Fibroblast of upper back skin (primary cell): ENCODE measurements around the gene SPRED2.

ENCODE experiments used
- DNase-seq: peaks from one replicate; pipeline ENCODE4 v3.0.0-alpha.2; 2013

The SPRED2 gene

DNA sequence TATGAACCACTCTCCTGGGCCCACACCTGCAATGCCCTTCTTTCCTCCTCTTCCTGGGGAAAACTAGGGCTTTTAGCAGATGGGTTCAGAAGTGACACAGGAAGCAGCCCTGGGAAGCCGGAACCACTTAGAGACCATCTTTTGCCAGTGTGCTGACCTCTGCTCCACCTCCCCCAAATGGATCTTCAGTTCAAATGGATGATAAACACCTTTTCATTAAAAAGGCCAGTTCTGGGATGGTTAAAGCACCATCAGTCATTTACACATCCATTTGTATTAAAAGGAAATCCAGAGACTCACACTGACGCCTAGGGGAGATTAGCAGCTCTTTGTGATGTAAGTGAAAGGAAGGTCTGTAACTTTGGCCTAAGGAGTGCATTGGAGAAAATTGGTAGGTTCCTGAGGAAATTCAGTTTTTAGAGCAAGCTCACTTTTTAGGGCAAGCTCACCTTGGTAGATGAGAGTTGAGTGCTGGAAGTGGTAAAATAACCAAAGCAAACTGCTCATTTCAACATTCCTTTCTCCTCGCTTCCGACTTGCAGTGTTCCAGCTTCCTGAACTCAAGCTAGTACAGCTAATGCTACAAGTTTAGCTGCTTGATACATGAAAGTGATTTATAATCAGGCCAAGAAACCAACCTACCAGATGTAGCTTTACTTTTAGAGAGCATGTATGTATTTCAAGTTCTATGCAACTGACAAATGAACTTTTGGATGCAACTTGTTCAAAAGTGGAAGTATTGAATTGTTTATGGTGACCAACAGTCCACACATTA, 157.1 kb downstream of the SPRED2 start:
- peak; percentile 22 for DNase-seq

DNA sequence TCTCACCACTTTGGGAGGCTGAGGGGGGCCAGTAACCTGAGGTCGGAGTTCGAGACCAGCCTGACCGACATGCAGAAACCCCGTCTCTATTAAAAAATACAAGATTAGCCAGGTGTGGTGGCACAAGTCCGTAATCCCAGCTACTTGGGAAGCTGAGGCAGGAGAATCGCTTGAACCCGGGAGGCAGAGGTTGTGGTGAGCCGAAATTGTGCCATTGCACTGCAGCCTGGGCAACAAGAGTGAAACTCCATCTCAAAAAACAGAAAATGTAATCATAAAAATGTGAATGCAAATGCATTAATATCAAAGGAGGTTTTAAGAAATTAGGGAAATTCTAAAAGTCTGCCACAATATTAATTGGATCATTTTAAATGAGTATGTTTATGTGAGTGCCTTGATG, 159.1 kb downstream of the SPRED2 start:
- DNase-seq = no peak

DNA sequence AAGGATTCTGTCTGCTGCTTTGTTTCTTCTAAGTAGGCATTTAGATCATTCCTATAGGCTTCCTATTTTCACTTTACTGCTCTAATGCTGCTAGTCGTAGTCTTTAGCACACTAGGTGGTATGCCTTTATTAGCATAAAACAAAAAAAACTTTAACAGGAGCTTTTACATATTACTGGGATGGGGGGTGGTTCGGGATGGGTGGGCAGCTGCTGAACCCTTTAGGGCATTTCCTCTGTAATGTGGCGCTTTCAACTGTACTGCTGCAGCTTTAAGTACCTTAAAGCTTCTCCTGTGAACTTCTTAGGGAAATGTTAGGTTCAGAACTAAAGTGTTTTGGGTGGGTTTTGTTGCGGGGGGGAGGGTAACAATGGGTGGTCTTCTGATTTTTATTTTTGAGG, 163.4 kb downstream of the SPRED2 start:
- DNase-seq = no peak

DNA sequence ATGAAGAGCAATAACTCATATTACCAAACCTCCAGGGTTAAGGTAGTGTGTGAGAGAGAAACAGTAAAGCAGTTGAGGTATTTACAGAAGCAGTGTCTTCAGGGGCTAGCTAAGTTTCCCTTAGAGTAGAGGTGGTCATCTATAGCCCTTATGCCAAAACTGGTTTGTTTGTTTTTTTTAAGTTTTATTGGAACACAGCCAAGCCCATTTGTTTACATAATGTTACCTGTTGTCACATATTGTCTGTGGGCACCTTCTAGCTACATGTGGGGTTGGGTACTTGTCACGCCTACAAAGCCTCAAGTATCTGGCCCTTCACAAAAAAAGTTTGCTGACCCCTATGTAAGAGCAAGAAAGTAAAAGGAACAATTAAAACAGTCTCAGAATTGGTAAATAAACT, 165.4 kb downstream of the SPRED2 start:
- no peak for DNase-seq

DNA sequence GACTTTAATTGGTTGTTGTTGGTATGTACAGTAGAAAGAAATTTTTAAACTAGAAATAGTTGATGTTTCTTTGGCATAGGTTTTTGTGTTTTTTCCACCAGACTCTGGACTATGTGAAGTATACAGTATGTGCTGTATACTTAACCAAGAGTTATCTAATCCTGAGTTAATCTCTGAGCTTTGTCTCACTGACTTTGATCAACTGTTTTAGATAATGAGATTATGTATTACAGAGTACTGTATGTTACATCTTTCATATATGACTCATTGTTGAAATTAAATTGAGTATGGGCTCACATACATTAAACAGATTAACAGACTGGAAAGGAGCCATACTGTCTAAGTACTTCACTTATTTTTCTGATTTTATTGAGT, 166.7 kb downstream of the SPRED2 start:
- DNase-seq = no peak

DNA sequence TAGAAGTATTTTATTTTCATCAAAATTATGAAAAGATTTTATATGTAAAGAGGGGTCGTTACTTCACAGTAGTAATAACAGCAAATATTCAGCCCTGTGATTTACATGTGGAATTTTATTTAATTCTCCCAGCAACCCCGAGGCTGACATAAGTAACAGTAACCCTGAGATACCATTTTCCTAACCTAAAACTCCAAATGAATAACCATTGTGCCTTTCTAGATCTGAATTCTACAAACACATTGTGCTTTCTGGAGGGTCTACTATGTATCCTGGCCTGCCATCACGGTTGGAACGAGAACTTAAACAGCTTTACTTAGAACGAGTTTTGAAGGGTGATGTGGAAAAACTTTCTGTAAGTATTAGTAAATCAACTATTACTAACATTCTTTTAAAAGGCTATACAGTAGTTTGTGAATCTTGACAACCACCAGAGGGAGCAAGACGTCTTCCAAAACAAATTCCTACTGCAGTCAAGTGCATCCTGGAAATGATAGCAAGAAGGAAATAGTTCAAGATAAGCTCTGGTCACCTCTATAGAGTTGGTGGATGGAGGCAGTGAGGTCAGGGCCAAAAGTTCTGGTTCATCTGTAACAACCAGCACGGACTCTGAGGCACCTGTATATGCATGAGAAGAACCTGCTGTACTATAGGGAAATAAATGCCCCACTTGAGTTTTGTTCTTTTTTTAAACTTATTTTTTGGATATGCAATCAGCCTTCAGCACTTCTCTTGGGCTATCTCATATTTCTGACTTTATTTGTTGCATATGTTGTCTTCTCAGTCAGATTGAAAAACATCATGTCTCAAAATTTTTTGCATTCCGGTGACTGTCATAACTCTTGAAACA, 167.4 kb downstream of the SPRED2 start:
- DNase-seq = peak; percentile 83

DNA sequence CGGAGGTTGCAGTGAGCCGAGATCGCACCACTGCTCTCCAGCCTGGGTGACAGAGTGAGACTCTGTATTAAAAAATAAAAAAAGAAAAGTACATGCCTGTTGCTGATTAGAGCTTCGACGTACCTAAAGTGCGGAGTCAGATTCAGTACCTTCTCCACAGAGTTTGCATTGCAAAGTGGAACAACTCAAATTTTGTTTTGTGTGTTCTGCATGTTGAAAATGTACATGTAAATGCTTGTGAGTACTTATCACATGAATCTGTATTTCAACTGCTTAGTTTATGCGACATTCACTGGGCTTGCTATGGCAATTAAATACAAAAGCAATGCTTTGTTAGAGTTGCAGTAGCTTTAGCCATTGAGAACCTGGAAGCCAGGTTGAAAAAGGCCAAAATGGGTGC, 168.4 kb downstream of the SPRED2 start:
- DNase-seq = no peak

DNA sequence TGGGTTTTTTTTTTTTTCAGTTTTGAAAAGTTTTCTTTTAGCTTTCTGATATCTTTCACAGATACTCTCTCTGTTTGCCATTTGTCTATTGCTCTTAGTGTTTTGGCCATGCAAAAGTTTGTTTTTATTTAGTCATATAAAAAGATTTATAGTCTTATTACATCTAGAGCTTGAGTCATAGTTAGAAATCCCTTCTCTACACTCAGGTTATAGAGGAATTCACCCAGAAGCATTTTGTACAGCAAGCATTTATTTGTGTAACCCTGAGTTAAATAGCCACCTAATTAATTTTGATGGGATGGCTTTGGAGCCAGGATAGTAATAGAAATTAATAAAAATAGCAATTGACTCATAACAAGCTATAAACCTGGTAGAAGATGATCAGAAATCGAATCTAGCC, 169.1 kb downstream of the SPRED2 start:
- no peak for DNase-seq

DNA sequence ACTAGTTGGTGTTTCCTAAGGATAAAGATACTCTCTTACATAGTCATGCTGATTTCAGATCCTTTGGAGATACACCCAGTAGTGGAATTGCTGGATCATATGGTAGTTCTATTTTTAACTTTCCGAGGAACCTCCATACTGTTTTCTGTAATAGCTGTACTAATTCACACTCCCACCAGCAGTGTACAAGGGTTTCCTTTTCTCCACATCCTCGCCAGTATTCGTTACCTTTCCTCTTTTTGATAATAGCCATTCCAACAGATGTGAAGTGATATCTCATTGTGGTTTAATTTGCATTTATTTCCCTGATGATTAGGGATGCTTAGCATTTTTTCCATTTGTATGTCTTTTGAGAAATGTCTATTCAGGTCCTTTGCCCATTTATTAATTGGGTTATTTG, 170.7 kb downstream of the SPRED2 start:
- peak; percentile 31 for DNase-seq
